Fibroblast of lung (primary cell): ENCODE results near the gene CD160. TPM values are rescaled to one million over a fixed set of nuclear protein-coding genes. Genes with fewer than 3 reads are reported as not detected.

Experiments used
- DNase-seq, 2 donors: peaks; one replicate each; pipeline versions ENCODE4 v3.0.0 to v3.0.0-alpha.2; 2010; ENCODE audit warnings: low read depth in 2 of 2
- H2AFZ ChIP-seq: 2 replicates; pipeline ENCODE4 v1.5.1; 2012; ENCODE audit warnings: low read length, control low read depth, inconsistent platforms
- H3K27ac ChIP-seq: 2 replicates; pipeline ENCODE4 v1.5.1; 2011; ENCODE audit warnings: low read length, control low read depth; ENCODE audit not compliant: insufficient read depth
- H3K27me3 ChIP-seq: 2 replicates; pipeline ENCODE4 v1.5.1; 2011; ENCODE audit warnings: mild to moderate bottlenecking, low read length; ENCODE audit not compliant: control insufficient read depth, insufficient read depth
- H3K36me3 ChIP-seq: 2 replicates; pipeline ENCODE4 v1.5.1; 2011; ENCODE audit warnings: low read length; ENCODE audit not compliant: control insufficient read depth, insufficient read depth
- H3K4me1 ChIP-seq: 2 replicates; pipeline ENCODE4 v1.5.1; 2011; ENCODE audit warnings: low read length; ENCODE audit not compliant: control insufficient read depth, insufficient read depth; ENCODE audit errors: extremely low read depth
- H3K4me2 ChIP-seq: 2 replicates; pipeline ENCODE4 v1.5.1; 2011; ENCODE audit warnings: low read length, control low read depth; ENCODE audit not compliant: insufficient read depth; ENCODE audit errors: extremely low read depth
- H3K4me3 ChIP-seq, 4 experiments: fragments of 200-600 bp in 1 of 4; sonication (generic) in 1 of 4; replicated peaks in 1 of 4; 2 replicates each; pipeline ENCODE4 v1.5.1; 2011 to 2016; ENCODE audit warnings: low read length in 4 of 4, low read depth in 3 of 4, mild to moderate bottlenecking in 3 of 4, control low read depth in 2 of 4, inconsistent platforms in 1 of 4, mixed read lengths in 1 of 4; ENCODE audit not compliant: insufficient read depth in 1 of 4; ENCODE audit errors: control extremely low read depth in 1 of 4
- H3K79me2 ChIP-seq: 2 replicates; pipeline ENCODE4 v1.5.1; 2012; ENCODE audit warnings: mild to moderate bottlenecking, low read length, inconsistent platforms; ENCODE audit not compliant: control insufficient read depth, insufficient read depth
- H3K9ac ChIP-seq: 2 replicates; pipeline ENCODE4 v1.5.1; 2011; ENCODE audit warnings: mild to moderate bottlenecking, low read length, control low read depth; ENCODE audit not compliant: insufficient read depth
- H3K9me3 ChIP-seq: 2 replicates; pipeline ENCODE4 v1.5.1; 2012; ENCODE audit warnings: low read depth, low read length; ENCODE audit not compliant: control insufficient read depth, insufficient read depth
- H4K20me1 ChIP-seq: 2 replicates; pipeline ENCODE4 v1.5.1; 2011; ENCODE audit warnings: low read length; ENCODE audit not compliant: control insufficient read depth, insufficient read depth; ENCODE audit errors: extremely low read depth
- EZH2 ChIP-seq: IDR thresholded peaks from 2 replicates; pipeline ENCODE4 v1.5.1; 2012; ENCODE audit warnings: low read length, control low read depth, mild to moderate bottlenecking; ENCODE audit errors: missing control alignments
- polyA plus RNA-seq, 2 donors: library from polyadenylated mRNA; depleted of rRNA in 1 of 2; stranded (reverse) in 1 of 2; unstranded in 1 of 2; fragments of >200 nt; gene quantifications; 2 replicates each; pipeline ENCODE4 v1.2.1, GENCODE V29; 2011 to 2012; ENCODE audit warnings: missing spikeins in 1 of 2
- total RNA-seq: library from RNA; depleted of rRNA; stranded (reverse); fragments of >200 nt; gene quantifications from 2 replicates; pipeline ENCODE4 v1.2.1, GENCODE V29; 2014
- TF ChIP-seq, protein P1 (sequence below), 2 donors: IDR thresholded peaks in 1 of 2; conservative IDR thresholded peaks in 1 of 2; 1 replicate in 1 of 2; 2 replicates in 1 of 2; pipeline ENCODE4 v1.5.1; 2011 to 2012; ENCODE audit warnings: low read length in 2 of 2, control low read depth in 1 of 2, inconsistent platforms in 1 of 2, low read depth in 1 of 2, mild to moderate bottlenecking in 1 of 2

Gene CD160
- total and polyA plus RNA-seq, 2 donors (not counting 1 experiment from before 2014, with no cell fraction given): not detected

DNA sequence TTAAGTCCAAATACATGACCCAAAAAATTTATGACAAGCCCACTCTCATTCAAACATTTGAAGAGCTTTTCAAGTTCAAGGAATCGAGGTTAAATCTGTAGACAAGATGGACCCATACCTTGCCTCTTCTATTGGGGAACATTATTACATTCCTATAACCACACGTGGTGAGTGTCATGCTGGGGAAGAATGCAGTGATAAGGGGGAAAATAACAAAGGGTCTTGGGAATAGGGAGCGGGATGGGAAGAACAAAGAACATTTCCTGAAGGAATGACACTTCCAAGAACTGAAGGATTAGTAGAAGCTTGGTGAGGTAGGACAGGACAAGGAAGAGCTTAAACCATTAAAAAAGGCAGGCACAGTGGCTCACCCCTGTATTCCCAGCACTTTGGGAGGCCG lies 31.0 kb upstream of the CD160 start:
- no peaks in the 10 kb centered on the region for H3K36me3 ChIP-seq
- H3K79me2 ChIP-seq: no peaks in the 10 kb centered on the region
- H3K27me3 ChIP-seq: no peaks in the 10 kb centered on the region
- no peaks in the 10 kb centered on the region for H3K9me3 ChIP-seq
- H3K4me1 ChIP-seq: peaks cover 4% of the 10 kb centered on the region
- no peak overlapping the region for H3K27ac ChIP-seq
- TF ChIP-seq EZH2: no peak
- TF ChIP-seq, protein P1, sequence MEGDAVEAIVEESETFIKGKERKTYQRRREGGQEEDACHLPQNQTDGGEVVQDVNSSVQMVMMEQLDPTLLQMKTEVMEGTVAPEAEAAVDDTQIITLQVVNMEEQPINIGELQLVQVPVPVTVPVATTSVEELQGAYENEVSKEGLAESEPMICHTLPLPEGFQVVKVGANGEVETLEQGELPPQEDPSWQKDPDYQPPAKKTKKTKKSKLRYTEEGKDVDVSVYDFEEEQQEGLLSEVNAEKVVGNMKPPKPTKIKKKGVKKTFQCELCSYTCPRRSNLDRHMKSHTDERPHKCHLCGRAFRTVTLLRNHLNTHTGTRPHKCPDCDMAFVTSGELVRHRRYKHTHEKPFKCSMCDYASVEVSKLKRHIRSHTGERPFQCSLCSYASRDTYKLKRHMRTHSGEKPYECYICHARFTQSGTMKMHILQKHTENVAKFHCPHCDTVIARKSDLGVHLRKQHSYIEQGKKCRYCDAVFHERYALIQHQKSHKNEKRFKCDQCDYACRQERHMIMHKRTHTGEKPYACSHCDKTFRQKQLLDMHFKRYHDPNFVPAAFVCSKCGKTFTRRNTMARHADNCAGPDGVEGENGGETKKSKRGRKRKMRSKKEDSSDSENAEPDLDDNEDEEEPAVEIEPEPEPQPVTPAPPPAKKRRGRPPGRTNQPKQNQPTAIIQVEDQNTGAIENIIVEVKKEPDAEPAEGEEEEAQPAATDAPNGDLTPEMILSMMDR (conservative IDR thresholded peaks at IDR 0.05 in 1 of 2, IDR thresholded peaks at IDR 0.05 in 1 of 2; ENCODE audit: low read depth in 1 of 2, low read length in 2 of 2): no peak
- no peaks in the 10 kb centered on the region for H4K20me1 ChIP-seq
- no peak for DNase-seq
- H3K4me2 ChIP-seq: no peak overlapping the region
- H3K4me3 ChIP-seq: no peak overlapping the region
- no peak overlapping the region for H2AFZ ChIP-seq
- H3K9ac ChIP-seq: no peak overlapping the region

DNA sequence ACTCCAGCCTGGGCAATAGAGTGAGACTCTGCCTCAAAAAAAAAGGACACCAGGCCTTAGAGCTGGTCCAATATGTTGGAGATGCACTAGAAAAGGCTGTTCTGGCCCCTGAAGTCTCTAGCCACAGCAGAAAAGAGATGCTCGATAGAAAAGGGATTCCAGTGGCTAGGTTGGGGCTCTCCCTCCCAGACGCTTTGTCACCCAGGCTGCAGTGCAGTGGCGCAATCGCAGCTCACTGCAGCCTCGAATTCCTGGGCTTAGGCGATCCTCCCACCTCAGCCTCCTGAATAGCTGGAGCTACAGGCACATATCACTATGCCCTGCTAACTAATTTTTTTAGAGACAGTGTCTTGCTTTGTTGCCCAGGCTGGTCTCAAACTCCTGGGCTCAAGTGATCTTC lies 30.4 kb upstream of the CD160 start:
- TF ChIP-seq, protein P1 (conservative IDR thresholded peaks at IDR 0.05 in 1 of 2, IDR thresholded peaks at IDR 0.05 in 1 of 2; ENCODE audit: low read depth in 1 of 2, low read length in 2 of 2): no peak
- TF ChIP-seq EZH2: no peak
- Histone ChIP-seq H4K20me1 (no peaks in the 10 kb centered on the region), H3K79me2 (no peaks in the 10 kb centered on the region), H3K36me3 (no peaks in the 10 kb centered on the region), H3K9me3 (no peaks in the 10 kb centered on the region), H2AFZ (no peak overlapping the region), H3K4me1 (peaks cover 4% of the 10 kb centered on the region), H3K27me3 (no peaks in the 10 kb centered on the region), H3K4me3 (no peak overlapping the region), H3K9ac (no peak overlapping the region), H3K27ac (no peak overlapping the region), H3K4me2 (no peak overlapping the region)
- no peak for DNase-seq

DNA sequence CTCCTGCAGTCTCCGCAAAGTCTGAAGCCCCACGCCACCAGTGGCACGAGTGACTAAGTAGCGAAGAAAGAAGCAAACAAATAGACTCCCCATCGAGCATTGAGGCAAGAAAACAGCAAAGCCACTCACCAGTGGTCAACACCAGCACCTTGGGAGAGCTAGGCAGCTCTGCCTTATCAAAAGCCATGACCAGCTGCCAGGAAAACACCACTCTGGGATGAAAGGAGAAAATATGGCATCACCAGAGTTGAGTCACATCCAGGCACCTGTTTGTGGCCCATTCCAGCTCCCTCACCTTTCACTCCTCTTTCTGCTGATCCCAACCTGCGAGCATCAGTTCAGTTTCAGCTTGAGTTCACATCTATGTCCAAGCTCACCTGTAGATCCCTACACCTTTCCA lies 29.4 kb upstream of the CD160 start:
- no peak overlapping the region for H3K4me2 ChIP-seq
- no peaks in the 10 kb centered on the region for H3K27me3 ChIP-seq
- no peaks in the 10 kb centered on the region for H3K79me2 ChIP-seq
- peaks cover 4% of the 10 kb centered on the region for H3K4me1 ChIP-seq
- H3K9me3 ChIP-seq: no peaks in the 10 kb centered on the region
- DNase-seq: peak in 1 of 2 donors; percentile 20
- H4K20me1 ChIP-seq: no peaks in the 10 kb centered on the region
- TF ChIP-seq, protein P1 (conservative IDR thresholded peaks at IDR 0.05 in 1 of 2, IDR thresholded peaks at IDR 0.05 in 1 of 2; ENCODE audit: low read depth in 1 of 2, low read length in 2 of 2): no peak
- no peak for TF ChIP-seq EZH2
- no peak overlapping the region for H3K27ac ChIP-seq
- no peaks in the 10 kb centered on the region for H3K36me3 ChIP-seq
- no peak overlapping the region for H3K4me3 ChIP-seq
- no peak overlapping the region for H2AFZ ChIP-seq
- H3K9ac ChIP-seq: no peak overlapping the region
